H1 (cell line): Measurements from ENCODE around the gene MRPS35. TPM values are rescaled to one million over a fixed set of nuclear protein-coding genes. Genes with fewer than 3 reads are reported as not detected.

Experiments
- ASH2L ChIP-seq: fragments of 200-600, 300-600 bp; sonication (generic); IDR thresholded peaks from one replicate; pipeline ENCODE4 v1.7.1; 2017; ENCODE audit warnings: low read length
- CREB1 ChIP-seq: IDR thresholded peaks from 2 replicates; pipeline ENCODE4 v1.6.1; 2012; ENCODE audit warnings: inconsistent platforms
- EZH2 ChIP-seq: fragments of 200-600 bp; sonication (generic); IDR thresholded peaks from 2 replicates; pipeline ENCODE4 v1.7.1; 2012; ENCODE audit warnings: low read depth, mild to moderate bottlenecking, moderate library complexity, low read length, inconsistent platforms; ENCODE audit not compliant: severe bottlenecking
- FOSL1 ChIP-seq: IDR thresholded peaks from 2 replicates; pipeline ENCODE4 v1.6.1; 2011; ENCODE audit warnings: mild to moderate bottlenecking, low read depth, low read length, moderate library complexity; ENCODE audit not compliant: insufficient read depth
- HDAC6 ChIP-seq: IDR thresholded peaks from one replicate; pipeline ENCODE4 v1.7.1; 2012; ENCODE audit warnings: low read depth, mild to moderate bottlenecking, inconsistent platforms, low read length, moderate library complexity
- JUND ChIP-seq: IDR thresholded peaks from 2 replicates; pipeline ENCODE4 v1.6.1; 2011; ENCODE audit warnings: mild to moderate bottlenecking, improper control_type of control experiment, low read length
- POLR2A ChIP-seq, 2 experiments: IDR thresholded peaks; 1 replicate in 1 of 2; 2 replicates in 1 of 2; pipeline ENCODE4 v1.6.1; 2011; ENCODE audit warnings: low read depth in 2 of 2, low read length in 2 of 2, mild to moderate bottlenecking in 2 of 2; ENCODE audit errors: control extremely low read depth in 1 of 2
- POU5F1 ChIP-seq: IDR thresholded peaks from 2 replicates; pipeline ENCODE4 v1.6.1; 2011; ENCODE audit warnings: low read depth, mild to moderate bottlenecking, low read length, moderate library complexity
- RAD21 ChIP-seq, 2 experiments: IDR thresholded peaks in 1 of 2; conservative IDR thresholded peaks in 1 of 2; 2 replicates each; pipeline ENCODE4 v1.6.1; 2011; ENCODE audit warnings: low read depth in 2 of 2, low read length in 2 of 2, improper control_type of control experiment in 1 of 2, inconsistent platforms in 1 of 2, mild to moderate bottlenecking in 1 of 2, moderate library complexity in 1 of 2
- RBBP5 ChIP-seq: IDR thresholded peaks from 2 replicates; pipeline ENCODE4 v1.7.1; 2012; ENCODE audit warnings: low read depth, mild to moderate bottlenecking, inconsistent platforms, low read length, moderate library complexity, borderline replicate concordance
- SAP30 ChIP-seq: fragments of 300-600 bp; sonication (generic); IDR thresholded peaks from 2 replicates; pipeline ENCODE4 v1.7.1; 2012; ENCODE audit warnings: low read length, moderate library complexity, mild to moderate bottlenecking, inconsistent platforms; ENCODE audit not compliant: insufficient read depth, insufficient replicate concordance
- SIN3A ChIP-seq, 2 experiments: IDR thresholded peaks in 1 of 2; conservative IDR thresholded peaks in 1 of 2; 2 replicates each; pipeline ENCODE4 v1.6.1; 2011 to 2012; ENCODE audit warnings: low read length in 2 of 2, improper control_type of control experiment in 1 of 2, low read depth in 1 of 2, mild to moderate bottlenecking in 1 of 2
- SIRT6 ChIP-seq: IDR thresholded peaks from one replicate; pipeline ENCODE4 v1.7.1; 2012; ENCODE audit warnings: low read length, inconsistent platforms
- SP4 ChIP-seq: IDR thresholded peaks from 2 replicates; pipeline ENCODE4 v1.6.1; 2012; ENCODE audit warnings: low read length, inconsistent platforms
- SUZ12 ChIP-seq: fragments of 200-600 bp; sonication (generic); IDR thresholded peaks from 2 replicates; pipeline ENCODE4 v1.6.1; 2012; ENCODE audit warnings: mild to moderate bottlenecking, inconsistent platforms, low read length, moderate library complexity, mixed read lengths
- TAF7 ChIP-seq: optimal IDR thresholded peaks from 2 replicates; pipeline ENCODE3; 2011; ENCODE audit warnings: low read depth, mild to moderate bottlenecking, inconsistent platforms, low read length, moderate library complexity, borderline replicate concordance
- TCF12 ChIP-seq: IDR thresholded peaks from 2 replicates; pipeline ENCODE4 v1.6.1; 2011; ENCODE audit warnings: low read depth, mild to moderate bottlenecking, low read length
- TEAD4 ChIP-seq: IDR thresholded peaks from 2 replicates; pipeline ENCODE4 v1.6.1; 2012; ENCODE audit warnings: low read depth, low read length, inconsistent platforms, mixed read lengths
- polyA plus RNA-seq, 7 experiments: library from polyadenylated mRNA; depleted of rRNA in 3 of 7; stranded (reverse) in 5 of 7; unstranded in 2 of 7; fragments of >200 nt in 5 of 7; fragments of 200-250 nt in 2 of 7; gene quantifications; 1 replicate in 5 of 7; 2 replicates in 1 of 7; 4 replicates in 1 of 7; pipeline versions ENCODE4 v1.2.1 to v1.2.3, GENCODE V29; 2011 to 2013; ENCODE audit warnings: missing spikeins in 2 of 7, mixed read lengths in 2 of 7
- total RNA-seq: library from RNA; stranded (reverse); fragmentation: NEBNext Ultra II Directional; extraction: Animal tissue kit (Norgen Biotek cat#: 25700); gene quantifications from 2 replicates; pipeline ENCODE4 v1.2.1, GENCODE V29; 2021
- TF ChIP-seq, protein P1 (sequence below), 3 experiments: IDR thresholded peaks; 1 replicate in 2 of 3; 2 replicates in 1 of 3; pipeline versions ENCODE4 v1.5.1 to v1.6.1; 2011; ENCODE audit warnings: low read length in 3 of 3, mild to moderate bottlenecking in 3 of 3, inconsistent platforms in 2 of 3, low read depth in 1 of 3, moderate library complexity in 1 of 3; ENCODE audit not compliant: insufficient read depth in 1 of 3; ENCODE audit errors: control extremely low read depth in 1 of 3
- TF ChIP-seq, protein P2 (sequence below): IDR thresholded peaks from 2 replicates; pipeline ENCODE4 v1.6.1; 2011; ENCODE audit warnings: low read depth, mild to moderate bottlenecking, low read length; ENCODE audit not compliant: insufficient read depth
- TF ChIP-seq, protein P3 (sequence below): IDR thresholded peaks from 2 replicates; pipeline ENCODE4 v1.6.1; 2012; ENCODE audit warnings: inconsistent platforms

MRPS35 gene
- total and polyA plus RNA-seq, 2 of the 8 experiments (the other 6 are each of a cell fraction or from before 2014, with no cell fraction given): 26.8 to 47.9 TPM

DNA sequence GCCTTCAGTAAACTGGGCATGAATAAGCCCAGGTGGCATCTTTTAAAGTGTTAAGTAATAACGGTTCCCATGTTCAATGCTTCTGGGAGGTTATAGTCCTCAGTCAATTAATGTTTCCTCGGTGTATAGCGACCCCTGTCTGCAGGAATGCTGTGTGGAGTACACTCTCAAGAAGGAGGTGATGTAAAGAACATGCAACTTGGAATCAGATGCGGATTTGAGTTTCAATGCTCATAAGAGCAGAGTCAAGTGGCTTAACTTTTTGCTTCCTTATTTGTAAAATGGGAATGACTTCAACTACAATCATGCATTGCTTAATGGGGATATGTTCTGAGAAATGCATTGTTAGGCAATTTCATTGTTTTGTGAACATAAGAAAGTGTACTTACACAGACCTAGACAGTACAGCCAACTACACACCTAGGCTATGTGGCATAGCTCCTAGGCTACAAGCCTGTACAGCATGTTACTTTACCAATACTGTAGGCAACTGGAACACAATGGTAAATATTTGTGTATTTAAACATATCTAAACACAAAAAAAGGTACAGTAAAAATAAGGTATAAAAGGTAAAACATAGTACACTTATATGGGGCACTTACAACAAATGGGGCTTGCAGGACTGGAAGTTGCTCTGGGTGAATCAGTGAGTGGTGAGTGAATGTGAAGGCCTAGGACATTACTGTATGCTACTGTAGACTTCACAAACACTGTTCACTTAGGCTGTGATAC, 6.7 kb upstream of the MRPS35 start (continued):
- TF ChIP-seq, protein P1, sequence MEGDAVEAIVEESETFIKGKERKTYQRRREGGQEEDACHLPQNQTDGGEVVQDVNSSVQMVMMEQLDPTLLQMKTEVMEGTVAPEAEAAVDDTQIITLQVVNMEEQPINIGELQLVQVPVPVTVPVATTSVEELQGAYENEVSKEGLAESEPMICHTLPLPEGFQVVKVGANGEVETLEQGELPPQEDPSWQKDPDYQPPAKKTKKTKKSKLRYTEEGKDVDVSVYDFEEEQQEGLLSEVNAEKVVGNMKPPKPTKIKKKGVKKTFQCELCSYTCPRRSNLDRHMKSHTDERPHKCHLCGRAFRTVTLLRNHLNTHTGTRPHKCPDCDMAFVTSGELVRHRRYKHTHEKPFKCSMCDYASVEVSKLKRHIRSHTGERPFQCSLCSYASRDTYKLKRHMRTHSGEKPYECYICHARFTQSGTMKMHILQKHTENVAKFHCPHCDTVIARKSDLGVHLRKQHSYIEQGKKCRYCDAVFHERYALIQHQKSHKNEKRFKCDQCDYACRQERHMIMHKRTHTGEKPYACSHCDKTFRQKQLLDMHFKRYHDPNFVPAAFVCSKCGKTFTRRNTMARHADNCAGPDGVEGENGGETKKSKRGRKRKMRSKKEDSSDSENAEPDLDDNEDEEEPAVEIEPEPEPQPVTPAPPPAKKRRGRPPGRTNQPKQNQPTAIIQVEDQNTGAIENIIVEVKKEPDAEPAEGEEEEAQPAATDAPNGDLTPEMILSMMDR (IDR thresholded peaks at IDR 0.05; ENCODE audit: control extremely low read depth in 1 of 3, insufficient read depth in 1 of 3, low read depth in 1 of 3, low read length in 3 of 3): peak in 2 of 3 experiments; percentile 69 to 92; a peak in 3 of 4 replicates
- TF ChIP-seq FOSL1 (no peak), SIN3A (conservative IDR thresholded peaks at IDR 0.05 in 1 of 2, IDR thresholded peaks at IDR 0.05 in 1 of 2; ENCODE audit: low read depth in 1 of 2, low read length in 2 of 2) (no peak), RBBP5 (no peak), CREB1 (0 out of 2 replicates have a peak, but pooled peaks have one; percentile 19), TAF7 (no peak), ASH2L (no peak), POLR2A (IDR thresholded peaks at IDR 0.05; ENCODE audit: control extremely low read depth in 1 of 2, low read depth in 2 of 2, low read length in 2 of 2) (no peak), HDAC6 (no peak), SIRT6 (no peak), SUZ12 (no peak), SP4 (no peak), SAP30 (no peak), TCF12 (no peak), POU5F1 (no peak), TEAD4 (peak; percentile 99), JUND (no peak), RAD21 (IDR thresholded peaks at IDR 0.05 in 1 of 2, conservative IDR thresholded peaks at IDR 0.05 in 1 of 2; ENCODE audit: low read depth in 2 of 2, low read length in 2 of 2) (peak; percentile 77 to 80), EZH2 (no peak)
- TF ChIP-seq, protein P2, sequence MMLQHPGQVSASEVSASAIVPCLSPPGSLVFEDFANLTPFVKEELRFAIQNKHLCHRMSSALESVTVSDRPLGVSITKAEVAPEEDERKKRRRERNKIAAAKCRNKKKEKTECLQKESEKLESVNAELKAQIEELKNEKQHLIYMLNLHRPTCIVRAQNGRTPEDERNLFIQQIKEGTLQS: no peak
- TF ChIP-seq, protein P3, sequence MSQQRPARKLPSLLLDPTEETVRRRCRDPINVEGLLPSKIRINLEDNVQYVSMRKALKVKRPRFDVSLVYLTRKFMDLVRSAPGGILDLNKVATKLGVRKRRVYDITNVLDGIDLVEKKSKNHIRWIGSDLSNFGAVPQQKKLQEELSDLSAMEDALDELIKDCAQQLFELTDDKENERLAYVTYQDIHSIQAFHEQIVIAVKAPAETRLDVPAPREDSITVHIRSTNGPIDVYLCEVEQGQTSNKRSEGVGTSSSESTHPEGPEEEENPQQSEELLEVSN: no peak
